ENCODE results near the gene GPC5.

Gene GPC5

DNA sequence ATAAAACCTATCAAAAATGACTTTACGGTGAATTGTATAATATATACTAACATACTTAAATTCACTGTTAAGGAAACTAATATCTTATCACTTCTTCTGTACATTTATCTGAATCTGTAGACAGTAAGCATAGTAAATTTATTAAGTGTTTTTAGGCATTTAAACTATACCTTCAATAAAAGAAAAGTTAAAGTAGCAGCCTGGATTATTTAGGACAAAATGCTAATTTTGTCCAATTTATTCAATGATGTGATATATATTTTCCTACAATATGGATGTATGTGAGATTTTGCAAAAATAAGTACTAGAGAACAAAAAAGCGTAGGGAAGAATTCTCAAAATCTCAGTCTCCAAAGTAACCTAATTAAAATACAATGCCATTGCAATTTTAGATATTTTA lies 299.9 kb downstream of the GPC5 start:
- Histone ChIP-seq H3K27ac (ENCODE audit: low read depth, low read length) (no peak overlapping the region), H3K9me3 (ENCODE audit: insufficient read depth, low read length) (no peaks in the 10 kb centered on the region), H2AFZ (ENCODE audit: low read depth, low read length, severe bottlenecking) (no peak overlapping the region), H3K4me3 (ENCODE audit: insufficient read depth, low read length, poor library complexity, severe bottlenecking) (no peak overlapping the region), H3F3A (ENCODE audit: insufficient read depth) (no peaks in the 10 kb centered on the region), H3K9me2 (replicated peaks; ENCODE audit: insufficient read depth, low read length) (no peaks in the 10 kb centered on the region), H3K79me2 (ENCODE audit: insufficient read depth, low read length) (no peaks in the 10 kb centered on the region), H3K4me2 (ENCODE audit: low read depth, low read length, poor library complexity, severe bottlenecking) (no peak overlapping the region), H3K9ac (ENCODE audit: low read length) (no peak overlapping the region), H4K20me1 (ENCODE audit: low read depth, low read length) (no peaks in the 10 kb centered on the region), H3K36me3 (ENCODE audit: low read length) (no peaks in the 10 kb centered on the region), H3K27me3 (ENCODE audit: low read length) (no peaks in the 10 kb centered on the region; the same call in 1 of the 2 replicates)
- TF ChIP-seq, protein P1, sequence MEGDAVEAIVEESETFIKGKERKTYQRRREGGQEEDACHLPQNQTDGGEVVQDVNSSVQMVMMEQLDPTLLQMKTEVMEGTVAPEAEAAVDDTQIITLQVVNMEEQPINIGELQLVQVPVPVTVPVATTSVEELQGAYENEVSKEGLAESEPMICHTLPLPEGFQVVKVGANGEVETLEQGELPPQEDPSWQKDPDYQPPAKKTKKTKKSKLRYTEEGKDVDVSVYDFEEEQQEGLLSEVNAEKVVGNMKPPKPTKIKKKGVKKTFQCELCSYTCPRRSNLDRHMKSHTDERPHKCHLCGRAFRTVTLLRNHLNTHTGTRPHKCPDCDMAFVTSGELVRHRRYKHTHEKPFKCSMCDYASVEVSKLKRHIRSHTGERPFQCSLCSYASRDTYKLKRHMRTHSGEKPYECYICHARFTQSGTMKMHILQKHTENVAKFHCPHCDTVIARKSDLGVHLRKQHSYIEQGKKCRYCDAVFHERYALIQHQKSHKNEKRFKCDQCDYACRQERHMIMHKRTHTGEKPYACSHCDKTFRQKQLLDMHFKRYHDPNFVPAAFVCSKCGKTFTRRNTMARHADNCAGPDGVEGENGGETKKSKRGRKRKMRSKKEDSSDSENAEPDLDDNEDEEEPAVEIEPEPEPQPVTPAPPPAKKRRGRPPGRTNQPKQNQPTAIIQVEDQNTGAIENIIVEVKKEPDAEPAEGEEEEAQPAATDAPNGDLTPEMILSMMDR (IDR thresholded peaks at IDR 0.05; ENCODE audit: insufficient read depth, low read length, poor library complexity, severe bottlenecking): no peak
- no peak for TF ChIP-seq EZH2phosphoT487 (conservative IDR thresholded peaks at IDR 0.05; ENCODE audit: low read length)

DNA sequence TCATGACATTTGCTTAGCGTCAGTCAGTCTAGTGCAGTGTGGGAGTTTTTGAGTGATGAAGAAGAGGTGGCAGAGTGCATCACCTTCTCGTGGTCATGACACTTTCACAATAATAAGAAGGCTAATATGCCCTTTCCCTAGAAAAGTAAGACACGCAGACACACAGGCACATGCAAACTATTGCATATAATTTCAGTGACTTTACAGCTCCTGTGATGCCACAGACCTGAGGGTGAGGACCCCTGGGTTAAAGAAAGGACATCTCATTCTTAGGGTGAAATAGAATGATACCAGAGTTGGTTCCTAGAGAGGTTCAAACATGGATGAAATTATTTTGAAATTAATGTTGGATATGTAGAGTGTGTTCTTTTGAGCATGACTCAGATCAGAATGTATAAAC lies 300.3 kb downstream of the GPC5 start:
- TF ChIP-seq, protein P1 (IDR thresholded peaks at IDR 0.05; ENCODE audit: insufficient read depth, low read length, poor library complexity, severe bottlenecking): no peak
- TF ChIP-seq EZH2phosphoT487 (conservative IDR thresholded peaks at IDR 0.05; ENCODE audit: low read length): no peak
- Histone ChIP-seq H3K36me3 (ENCODE audit: low read length) (no peaks in the 10 kb centered on the region), H3F3A (ENCODE audit: insufficient read depth) (no peaks in the 10 kb centered on the region), H3K9ac (ENCODE audit: low read length) (no peak overlapping the region), H3K4me2 (ENCODE audit: low read depth, low read length, poor library complexity, severe bottlenecking) (no peak overlapping the region), H4K20me1 (ENCODE audit: low read depth, low read length) (no peaks in the 10 kb centered on the region), H3K9me2 (replicated peaks; ENCODE audit: insufficient read depth, low read length) (no peaks in the 10 kb centered on the region), H3K27ac (ENCODE audit: low read depth, low read length) (no peak overlapping the region), H3K9me3 (ENCODE audit: insufficient read depth, low read length) (no peaks in the 10 kb centered on the region), H3K79me2 (ENCODE audit: insufficient read depth, low read length) (no peaks in the 10 kb centered on the region), H3K27me3 (ENCODE audit: low read length) (no peaks in the 10 kb centered on the region; the same call in 1 of the 2 replicates), H2AFZ (ENCODE audit: low read depth, low read length, severe bottlenecking) (no peak overlapping the region), H3K4me3 (ENCODE audit: insufficient read depth, low read length, poor library complexity, severe bottlenecking) (no peak overlapping the region)

DNA sequence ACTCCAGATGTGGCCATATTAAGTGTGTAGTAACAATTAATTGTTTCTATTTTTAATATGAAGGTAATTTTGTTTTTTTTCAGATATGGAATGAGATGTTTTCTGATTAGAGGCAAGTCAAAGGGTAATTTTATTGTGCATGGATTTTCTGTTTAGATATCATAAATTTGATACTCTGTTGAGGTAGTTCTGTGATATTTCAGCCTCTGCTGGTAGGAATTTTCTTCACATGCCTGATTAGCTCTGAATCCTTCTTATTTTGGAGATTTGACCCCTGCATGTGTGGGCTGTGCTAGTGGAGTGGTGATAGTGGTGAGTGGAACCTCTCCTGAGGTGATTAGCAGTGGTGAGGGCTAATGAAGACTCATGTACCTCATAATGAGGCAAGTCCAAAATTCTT lies 301.4 kb downstream of the GPC5 start:
- H3F3A ChIP-seq (ENCODE audit: insufficient read depth): no peaks in the 10 kb centered on the region
- H2AFZ ChIP-seq (ENCODE audit: low read depth, low read length, severe bottlenecking): no peak overlapping the region
- H3K27me3 ChIP-seq (ENCODE audit: low read length): no peaks in the 10 kb centered on the region; the same call in 1 of the 2 replicates
- no peak overlapping the region for H3K4me3 ChIP-seq (ENCODE audit: insufficient read depth, low read length, poor library complexity, severe bottlenecking)
- H3K9me3 ChIP-seq (ENCODE audit: insufficient read depth, low read length): no peaks in the 10 kb centered on the region
- no peaks in the 10 kb centered on the region for H4K20me1 ChIP-seq (ENCODE audit: low read depth, low read length)
- no peak overlapping the region for H3K4me2 ChIP-seq (ENCODE audit: low read depth, low read length, poor library complexity, severe bottlenecking)
- H3K36me3 ChIP-seq (ENCODE audit: low read length): no peaks in the 10 kb centered on the region
- TF ChIP-seq, protein P1 (IDR thresholded peaks at IDR 0.05; ENCODE audit: insufficient read depth, low read length, poor library complexity, severe bottlenecking): no peak
- TF ChIP-seq EZH2phosphoT487 (conservative IDR thresholded peaks at IDR 0.05; ENCODE audit: low read length): no peak
- no peaks in the 10 kb centered on the region for H3K79me2 ChIP-seq (ENCODE audit: insufficient read depth, low read length)
- no peak overlapping the region for H3K27ac ChIP-seq (ENCODE audit: low read depth, low read length)
- no peak overlapping the region for H3K9ac ChIP-seq (ENCODE audit: low read length)
- H3K9me2 ChIP-seq (replicated peaks; ENCODE audit: insufficient read depth, low read length): no peaks in the 10 kb centered on the region

Data from SU-DHL-6 (cell line).